Activated CD4-positive, CD25-positive, alpha-beta regulatory T cell (primary cell): Measurements from ENCODE around the gene HMX1.

Experiments used
- DNase-seq, 4 experiments: peaks; one replicate each; lab custom pipeline; 2025; lab: John Stamatoyannopoulos, UW

HMX1 gene

GRCh38 chr4:8856835-8857621, 14.6 kb downstream of the HMX1 start:
- no peak for DNase-seq

DNA sequence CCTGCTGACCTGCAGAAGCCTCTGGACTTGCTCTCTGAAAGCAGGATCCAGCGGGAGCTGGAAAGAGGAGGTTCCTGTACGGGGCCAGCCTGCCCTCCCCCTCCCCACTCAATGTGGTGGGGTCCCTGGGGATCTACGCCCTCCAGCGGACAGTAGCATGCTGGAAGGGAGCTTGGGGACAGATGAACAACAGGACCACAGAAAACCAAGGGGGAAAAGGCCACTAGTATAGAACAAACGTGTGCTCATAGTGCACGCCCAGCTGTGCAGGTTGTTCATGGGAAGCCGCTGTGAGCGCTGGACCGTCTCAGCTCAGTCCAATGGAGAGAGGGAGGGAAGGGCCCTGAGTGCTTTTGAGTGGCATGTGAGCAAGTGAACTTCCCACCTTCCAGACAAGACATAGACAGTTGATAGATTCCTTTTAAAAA, 15.8 kb downstream of the HMX1 start:
- no peak for DNase-seq

DNA sequence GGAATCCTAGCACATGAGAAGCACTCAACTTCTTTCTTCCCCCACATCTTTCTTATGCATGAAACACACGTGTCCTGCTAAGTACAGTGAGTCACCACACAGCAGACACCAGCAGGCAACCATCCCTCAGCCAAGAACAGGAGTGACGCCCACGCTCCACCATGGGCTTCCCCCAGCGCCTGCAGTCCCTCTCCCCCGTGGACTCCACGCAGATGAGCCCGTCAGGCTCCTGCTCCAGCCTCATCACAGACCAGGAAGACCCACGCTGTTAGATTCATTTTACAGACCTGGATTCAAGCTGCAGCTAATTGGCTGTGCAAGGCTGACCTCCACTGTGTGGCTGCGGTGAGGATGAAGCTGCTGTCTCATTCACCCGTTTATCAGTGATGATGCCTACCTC, 16.7 kb downstream of the HMX1 start:
- DNase-seq, result no peak

- no peak for DNase-seq
Measured at GRCh38 chr4:8854016-8854415, 17.6 kb downstream of the HMX1 start.

- DNase-seq, result no peak
Measured at GRCh38 chr4:8853249-8853648, 18.4 kb downstream of the HMX1 start.

DNA sequence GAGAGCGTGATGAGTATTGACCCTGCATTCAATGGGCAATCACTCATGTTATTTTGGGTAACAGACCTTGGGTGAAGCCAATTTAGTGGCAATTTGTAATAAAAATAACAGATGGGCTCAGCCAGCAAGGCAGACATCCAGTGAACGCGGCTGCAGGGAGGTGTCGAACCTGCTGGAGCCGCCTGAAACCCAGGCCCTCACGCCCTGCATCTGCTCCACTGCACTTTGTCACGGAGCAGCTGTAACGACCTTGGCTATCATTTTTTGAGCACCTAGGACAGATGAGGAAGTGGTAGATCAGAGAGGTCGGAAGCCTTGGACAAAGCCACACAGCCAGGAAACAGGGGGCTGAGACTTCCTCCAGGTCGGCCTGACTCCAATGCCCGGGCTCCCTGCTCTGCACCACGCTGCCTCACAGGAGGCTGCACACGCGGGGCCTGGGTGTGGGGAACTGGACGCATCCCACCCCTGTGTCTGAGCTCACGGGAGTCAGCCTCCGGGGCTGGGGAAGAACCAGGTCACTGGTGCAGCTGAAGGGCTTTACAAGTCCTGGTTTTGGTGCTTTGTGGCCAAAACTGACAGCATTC, 19.4 kb downstream of the HMX1 start:
- no peak for DNase-seq

- DNase-seq, result no peak
Measured at GRCh38 chr4:8851321-8852117, 20.1 kb downstream of the HMX1 start.

DNA sequence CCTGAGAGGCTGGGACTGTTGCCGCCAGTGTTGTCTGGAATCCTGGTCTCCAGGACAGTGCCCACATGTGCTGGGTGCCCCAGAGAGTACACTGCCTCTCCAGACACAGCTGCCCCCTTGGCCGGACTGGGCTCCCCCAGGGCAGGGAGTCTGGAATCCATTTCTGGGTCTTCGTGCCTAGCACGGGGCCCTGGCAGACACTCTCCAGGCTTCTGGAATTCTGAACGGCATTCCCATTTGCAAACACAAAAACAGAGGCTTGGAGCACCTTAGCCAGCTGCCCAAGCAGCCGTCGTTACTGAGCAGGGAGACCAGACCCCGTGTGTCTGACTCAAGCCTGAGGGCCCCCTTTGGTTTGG, 20.8 kb downstream of the HMX1 start:
- DNase-seq, result no peak

GRCh38 chr4:8850074-8850829, 21.4 kb downstream of the HMX1 start:
- no peak for DNase-seq

DNA sequence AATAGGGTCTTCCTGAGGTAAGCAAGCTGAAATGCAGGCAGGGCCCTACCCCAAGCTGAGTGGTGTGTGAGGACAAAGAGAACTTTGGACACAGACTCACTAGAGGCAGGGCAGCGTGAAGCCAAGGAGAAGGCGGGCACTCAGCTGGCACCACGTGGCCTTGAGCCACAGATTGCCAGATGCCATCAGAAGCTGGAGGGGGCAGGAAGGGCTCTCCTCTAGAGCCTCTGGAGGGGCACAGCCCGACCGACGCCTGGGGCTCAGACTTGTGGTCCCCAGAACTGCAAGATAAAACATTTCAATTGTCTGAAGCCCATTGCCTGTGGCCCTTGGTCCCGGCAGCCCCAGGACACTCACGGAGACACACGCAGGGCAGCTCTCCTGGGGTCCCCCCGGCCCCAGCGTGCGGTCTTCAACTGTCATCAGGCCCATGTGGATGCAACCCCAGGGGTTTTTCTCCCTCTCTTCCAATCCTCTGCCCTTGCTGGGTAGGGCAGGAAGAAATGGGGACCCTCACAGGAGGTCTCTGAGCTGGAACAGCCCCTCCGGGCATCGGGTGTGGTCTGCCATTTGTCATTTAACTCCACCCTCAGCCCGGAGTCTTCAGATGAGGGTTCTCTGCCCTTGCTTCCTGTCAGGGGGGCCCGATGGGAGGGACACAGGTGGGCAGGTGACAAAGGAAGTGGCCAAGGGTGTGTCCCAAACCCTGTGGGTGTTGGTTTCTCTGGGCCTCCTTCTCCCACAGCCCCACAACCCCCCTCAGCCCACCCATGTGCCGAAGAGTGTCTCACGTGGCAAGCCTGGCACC, 22.2 kb downstream of the HMX1 start:
- no peak for DNase-seq

- DNase-seq, result no peak
Measured at GRCh38 chr4:8848507-8849265, 23.0 kb downstream of the HMX1 start.

GRCh38 chr4:8847764-8848163, 23.9 kb downstream of the HMX1 start:
- DNase-seq, result no peak

DNA sequence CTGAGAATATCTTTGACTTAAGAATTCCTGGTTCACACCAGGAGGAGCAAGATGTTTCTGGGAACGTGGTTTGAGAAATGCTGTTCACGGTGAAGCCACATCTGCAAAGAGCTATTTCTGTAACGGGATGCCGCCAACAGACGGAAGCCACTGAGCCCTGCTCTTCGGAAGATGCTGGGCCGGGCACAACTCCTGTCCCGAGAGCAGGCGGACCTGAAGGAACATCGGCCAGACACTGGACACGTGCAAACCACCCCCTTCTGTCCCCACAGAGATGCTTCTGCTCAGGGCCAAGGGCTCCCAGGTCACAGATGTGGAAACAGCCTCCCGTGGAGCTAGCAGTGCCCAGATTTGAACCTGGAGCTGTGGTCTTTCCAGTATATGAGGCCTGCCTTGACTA, 24.3 kb downstream of the HMX1 start:
- no peak for DNase-seq

GRCh38 chr4:8846826-8847225, 24.8 kb downstream of the HMX1 start:
- no peak for DNase-seq

DNA sequence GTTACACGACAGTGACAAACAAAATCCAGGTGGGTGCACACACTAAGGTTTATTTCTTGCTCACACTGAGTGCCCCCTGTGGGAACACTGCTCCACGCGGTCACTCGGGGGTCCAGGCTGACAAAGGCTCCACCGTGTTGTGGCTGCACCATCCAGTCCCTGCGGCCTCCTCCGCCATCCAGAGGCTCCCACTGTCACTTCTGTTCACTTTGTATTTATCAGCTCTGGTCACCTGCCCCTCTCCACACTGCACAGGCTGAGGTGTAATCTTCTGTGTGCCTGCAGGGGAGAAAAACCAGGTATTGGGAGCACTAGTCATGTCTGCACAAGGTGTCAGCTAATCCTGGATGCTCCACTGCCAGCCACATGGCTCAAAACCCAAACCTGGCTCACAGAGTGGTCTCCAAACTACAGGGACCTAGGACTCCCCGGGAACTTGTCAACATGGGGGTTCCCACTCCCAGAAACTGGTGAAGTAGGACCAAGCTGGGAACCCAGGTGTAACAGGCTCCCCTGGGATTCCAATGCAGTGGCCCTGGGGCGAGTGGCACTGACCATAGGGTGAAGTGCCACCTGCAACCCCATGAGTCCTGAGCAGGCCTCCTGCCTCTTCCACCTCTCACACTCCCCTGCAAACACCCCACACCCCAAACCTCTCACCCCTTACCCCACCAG, 25.5 kb downstream of the HMX1 start:
- DNase-seq, result no peak

- DNase-seq, result no peak
Measured at GRCh38 chr4:8844976-8845690, 26.5 kb downstream of the HMX1 start.

DNA sequence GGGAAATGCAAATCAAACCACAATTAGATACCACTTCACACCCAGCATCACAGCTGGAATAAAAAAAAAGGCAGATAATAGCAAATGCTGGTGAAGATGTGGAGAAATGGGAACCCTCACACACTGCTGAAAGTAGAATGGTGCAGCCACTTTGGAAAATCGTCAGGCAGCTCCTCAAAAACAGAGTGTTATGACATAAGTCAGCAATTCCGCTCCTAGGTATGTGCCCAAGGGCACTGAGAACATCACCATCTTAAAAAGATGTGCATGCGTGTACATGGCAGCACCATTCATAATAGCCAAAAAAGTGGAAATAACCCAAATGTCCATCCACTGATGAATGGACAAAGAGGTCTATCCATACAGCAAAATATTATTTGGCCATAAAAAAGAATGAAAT, 28.0 kb downstream of the HMX1 start:
- no peak for DNase-seq

GRCh38 chr4:8842614-8843013, 29.0 kb downstream of the HMX1 start:
- no peak for DNase-seq

GRCh38 chr4:8841678-8842268, 29.9 kb downstream of the HMX1 start:
- DNase-seq, result no peak
